Measurements from ENCODE around the gene BCAS1. TPM values are rescaled to one million over a fixed set of nuclear protein-coding genes. Genes with fewer than 3 reads are reported as not detected.

BCAS1 gene
- total and polyA plus RNA-seq, 10 of the 15 experiments (the other 5 are each of a cell fraction or from before 2014, with no cell fraction given), result 0.21 to 1.4 (median 0.55) TPM

DNA sequence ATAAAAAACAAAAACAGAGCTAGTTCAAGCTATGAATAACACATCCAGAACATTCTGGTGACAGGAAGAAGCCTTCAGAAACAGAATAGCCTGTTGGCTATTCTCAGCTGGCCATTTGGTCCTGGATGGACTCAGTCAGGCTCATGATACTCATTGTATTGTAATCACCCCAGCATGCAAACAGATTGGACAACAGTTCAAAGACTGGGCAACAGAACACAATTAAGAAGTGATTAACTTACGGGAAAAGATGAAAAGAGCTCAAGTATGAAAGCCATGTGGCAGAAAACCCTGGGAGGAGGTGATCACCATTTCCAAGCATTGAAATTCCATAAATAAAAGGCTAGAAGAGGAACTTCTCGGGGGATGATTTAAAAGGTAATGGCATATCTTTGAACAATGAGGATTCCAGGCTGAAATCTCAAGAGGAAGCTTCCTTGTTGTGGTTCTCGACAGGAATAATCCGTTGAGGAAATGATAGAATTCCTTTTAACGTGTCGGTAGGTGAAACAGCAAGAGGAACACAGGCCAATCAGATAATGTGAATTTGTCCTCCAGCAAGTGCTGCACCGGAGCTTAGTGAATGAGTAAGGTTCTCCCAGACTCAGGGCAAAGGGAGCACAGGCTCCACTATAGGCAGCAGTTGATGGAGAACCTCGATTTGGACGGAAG lies 172.4 kb downstream of the BCAS1 start:
- H3K9me3 ChIP-seq (replicated peaks; ENCODE audit: control insufficient read depth, insufficient read depth, low read length), result no peaks in the 10 kb centered on the region
- H3K27me3 ChIP-seq (replicated peaks in 1 of 2; ENCODE audit: control insufficient read depth in 2 of 2, insufficient read depth in 2 of 2, low read length in 1 of 2), result no peaks in the 10 kb centered on the region
- peaks cover 40% of the 10 kb centered on the region for H3K4me1 ChIP-seq (ENCODE audit: control insufficient read depth, insufficient read depth, low read length)
- ChIA-PET SMC1A (ENCODE audit: uncharacterized antibody, unreplicated experiment) (interaction anchor here (0.7 to 13.3 kb wide), 18 partner anchors 10 to 319 kb away, joined by 3 to 117 read pairs (median 8); no protein-coding TSS in a partner anchor), RAD21 (ENCODE audit: unreplicated experiment) (interaction anchor here (0.8 to 4.0 kb wide), 10 partner anchors 9 to 303 kb away, joined by 3 to 25 read pairs (median 3); no protein-coding TSS in a partner anchor), CTCF (interaction anchor here (0.8 to 5.2 kb wide), 9 partner anchors 10 to 190 kb away, joined by 3 to 34 read pairs (median 4); no protein-coding TSS in a partner anchor), POLR2A (interaction anchor here (0.5 to 3.0 kb wide), 7 partner anchors 8 to 918 kb away, joined by 3 to 18 read pairs (median 4); no protein-coding TSS in a partner anchor)
- WGBS (ENCODE audit: insufficient coverage, insufficient replicate concordance, low lambda C conversion rate, missing lambda C conversion rate), result 99% methylated on average over 9 of the region's 9 CpGs
- ATAC-seq, result no peak
- no peak overlapping the region for H3K27ac ChIP-seq (ENCODE audit: control insufficient read depth, insufficient read depth)
- no peak overlapping the region for H3K4me2 ChIP-seq (ENCODE audit: control insufficient read depth, insufficient read depth)
- DNase-seq (ENCODE audit: low read depth, low spot score), result no peak
- H3K79me2 ChIP-seq (ENCODE audit: control insufficient read depth, insufficient read depth, low read length), result no peaks in the 10 kb centered on the region
- no peak overlapping the region for H3K9ac ChIP-seq (ENCODE audit: control insufficient read depth, insufficient read depth, low read length)
- BruUV-seq (replicated peaks), result no TSS peak
- H3K4me3 ChIP-seq, result no peak overlapping the region
- H4K20me1 ChIP-seq (ENCODE audit: control insufficient read depth, insufficient read depth), result no peaks in the 10 kb centered on the region
- H2AFZ ChIP-seq (ENCODE audit: control insufficient read depth, low read depth, low read length), result no peak overlapping the region
- in situ Hi-C loops (cut with MboI) (no loop called here), intact Hi-C loops (cut with micrococcal nuclease; ENCODE audit: unreplicated experiment) (no loop called here)
- TF ChIP-seq ETV6 (conservative IDR thresholded peaks at IDR 0.05 in 1 of 2, IDR thresholded peaks at IDR 0.05 in 1 of 2; ENCODE audit: borderline replicate concordance in 1 of 2, low read depth in 1 of 2) (peak in 1 of 2 experiments; percentile 74; a peak in 1 of 4 replicates), TAF1 (IDR thresholded peaks at IDR 0.05; ENCODE audit: borderline replicate concordance, low read depth, low read length) (no peak)
- no peaks in the 10 kb centered on the region for H3K36me3 ChIP-seq (ENCODE audit: control insufficient read depth in 2 of 2, insufficient read depth in 2 of 2, low read length in 1 of 2)
- FAIRE-seq, result no peak

DNA sequence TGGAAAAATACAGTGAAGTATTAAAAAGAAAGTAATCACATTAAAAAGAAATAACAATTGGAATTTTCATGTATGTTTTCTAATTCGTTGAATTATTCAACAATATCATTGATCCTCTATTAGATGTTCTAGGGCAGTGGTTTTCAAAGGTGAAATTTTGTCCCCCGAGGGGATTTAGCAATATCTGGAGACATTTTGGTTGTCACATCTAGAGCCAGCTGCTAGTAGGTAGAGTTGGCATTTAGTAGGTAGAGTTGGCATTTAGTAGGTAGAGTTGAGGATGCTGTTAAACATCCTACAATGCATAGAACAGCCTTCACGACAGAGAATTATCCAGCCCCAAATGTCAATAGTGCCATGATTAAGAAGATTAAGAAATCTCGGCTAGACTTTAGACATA lies 173.7 kb downstream of the BCAS1 start:
- POLR2A ChIA-PET, result no interaction called here
- SMC1A ChIA-PET (ENCODE audit: uncharacterized antibody, unreplicated experiment), result interaction anchor here (1.2 to 13.3 kb wide), 5 partner anchors 11 to 244 kb away, joined by 3 to 117 read pairs (median 39); no protein-coding TSS in a partner anchor
- WGBS (ENCODE audit: insufficient coverage, insufficient replicate concordance, low lambda C conversion rate, missing lambda C conversion rate), result 85% methylated on average over 4 of the region's 4 CpGs
- Histone ChIP-seq H3K4me2 (ENCODE audit: control insufficient read depth, insufficient read depth) (no peak overlapping the region), H3K27ac (ENCODE audit: control insufficient read depth, insufficient read depth) (no peak overlapping the region), H3K4me3 (no peak overlapping the region), H3K27me3 (replicated peaks in 1 of 2; ENCODE audit: control insufficient read depth in 2 of 2, insufficient read depth in 2 of 2, low read length in 1 of 2) (no peaks in the 10 kb centered on the region), H3K36me3 (ENCODE audit: control insufficient read depth in 2 of 2, insufficient read depth in 2 of 2, low read length in 1 of 2) (no peaks in the 10 kb centered on the region), H4K20me1 (ENCODE audit: control insufficient read depth, insufficient read depth) (no peaks in the 10 kb centered on the region), H3K4me1 (ENCODE audit: control insufficient read depth, insufficient read depth, low read length) (peaks cover 46% of the 10 kb centered on the region), H2AFZ (ENCODE audit: control insufficient read depth, low read depth, low read length) (no peak overlapping the region), H3K79me2 (ENCODE audit: control insufficient read depth, insufficient read depth, low read length) (no peaks in the 10 kb centered on the region), H3K9ac (ENCODE audit: control insufficient read depth, insufficient read depth, low read length) (no peak overlapping the region), H3K9me3 (replicated peaks; ENCODE audit: control insufficient read depth, insufficient read depth, low read length) (no peaks in the 10 kb centered on the region)
- BruUV-seq (replicated peaks), result no TSS peak
- intact Hi-C loops (cut with micrococcal nuclease; ENCODE audit: unreplicated experiment) (no loop called here), in situ Hi-C loops (cut with MboI) (no loop called here)
- TF ChIP-seq ETV6 (conservative IDR thresholded peaks at IDR 0.05 in 1 of 2, IDR thresholded peaks at IDR 0.05 in 1 of 2; ENCODE audit: borderline replicate concordance in 1 of 2, low read depth in 1 of 2) (peak in 1 of 2 experiments; percentile 87; a peak in 1 of 4 replicates), NR2C2 (IDR thresholded peaks at IDR 0.05; ENCODE audit: borderline replicate concordance, control insufficient read depth, insufficient read length, low read depth) (no peak)
- TF ChIP-seq, protein P1, sequence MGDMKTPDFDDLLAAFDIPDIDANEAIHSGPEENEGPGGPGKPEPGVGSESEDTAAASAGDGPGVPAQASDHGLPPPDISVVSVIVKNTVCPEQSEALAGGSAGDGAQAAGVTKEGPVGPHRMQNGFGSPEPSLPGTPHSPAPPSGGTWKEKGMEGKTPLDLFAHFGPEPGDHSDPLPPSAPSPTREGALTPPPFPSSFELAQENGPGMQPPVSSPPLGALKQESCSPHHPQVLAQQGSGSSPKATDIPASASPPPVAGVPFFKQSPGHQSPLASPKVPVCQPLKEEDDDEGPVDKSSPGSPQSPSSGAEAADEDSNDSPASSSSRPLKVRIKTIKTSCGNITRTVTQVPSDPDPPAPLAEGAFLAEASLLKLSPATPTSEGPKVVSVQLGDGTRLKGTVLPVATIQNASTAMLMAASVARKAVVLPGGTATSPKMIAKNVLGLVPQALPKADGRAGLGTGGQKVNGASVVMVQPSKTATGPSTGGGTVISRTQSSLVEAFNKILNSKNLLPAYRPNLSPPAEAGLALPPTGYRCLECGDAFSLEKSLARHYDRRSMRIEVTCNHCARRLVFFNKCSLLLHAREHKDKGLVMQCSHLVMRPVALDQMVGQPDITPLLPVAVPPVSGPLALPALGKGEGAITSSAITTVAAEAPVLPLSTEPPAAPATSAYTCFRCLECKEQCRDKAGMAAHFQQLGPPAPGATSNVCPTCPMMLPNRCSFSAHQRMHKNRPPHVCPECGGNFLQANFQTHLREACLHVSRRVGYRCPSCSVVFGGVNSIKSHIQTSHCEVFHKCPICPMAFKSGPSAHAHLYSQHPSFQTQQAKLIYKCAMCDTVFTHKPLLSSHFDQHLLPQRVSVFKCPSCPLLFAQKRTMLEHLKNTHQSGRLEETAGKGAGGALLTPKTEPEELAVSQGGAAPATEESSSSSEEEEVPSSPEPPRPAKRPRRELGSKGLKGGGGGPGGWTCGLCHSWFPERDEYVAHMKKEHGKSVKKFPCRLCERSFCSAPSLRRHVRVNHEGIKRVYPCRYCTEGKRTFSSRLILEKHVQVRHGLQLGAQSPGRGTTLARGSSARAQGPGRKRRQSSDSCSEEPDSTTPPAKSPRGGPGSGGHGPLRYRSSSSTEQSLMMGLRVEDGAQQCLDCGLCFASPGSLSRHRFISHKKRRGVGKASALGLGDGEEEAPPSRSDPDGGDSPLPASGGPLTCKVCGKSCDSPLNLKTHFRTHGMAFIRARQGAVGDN (IDR thresholded peaks at IDR 0.05), result no peak
- RAD21 ChIA-PET (ENCODE audit: unreplicated experiment), result interaction anchor here (2.3 kb wide), 1 partner anchor 19 kb away, joined by 20 read pairs; no protein-coding TSS in a partner anchor
- ATAC-seq (no peak), FAIRE-seq (no peak), DNase-seq (ENCODE audit: low read depth, low spot score) (no peak)
- CTCF ChIA-PET, result interaction anchor here (5.2 kb wide), 1 partner anchor 25 kb away, joined by 34 read pairs; no protein-coding TSS in a partner anchor
